GM21526 (cell line): ENCODE measurements around the gene KIF26B.

Source experiments
- ATAC-seq: cut with Tn5 transposase; IDR thresholded peaks from one replicate; pipeline ENCODE4 v1.9.1; 2021; ENCODE audit warnings: moderate library complexity; ENCODE audit not compliant: unreplicated experiment, low FRiP score

The KIF26B gene

DNA sequence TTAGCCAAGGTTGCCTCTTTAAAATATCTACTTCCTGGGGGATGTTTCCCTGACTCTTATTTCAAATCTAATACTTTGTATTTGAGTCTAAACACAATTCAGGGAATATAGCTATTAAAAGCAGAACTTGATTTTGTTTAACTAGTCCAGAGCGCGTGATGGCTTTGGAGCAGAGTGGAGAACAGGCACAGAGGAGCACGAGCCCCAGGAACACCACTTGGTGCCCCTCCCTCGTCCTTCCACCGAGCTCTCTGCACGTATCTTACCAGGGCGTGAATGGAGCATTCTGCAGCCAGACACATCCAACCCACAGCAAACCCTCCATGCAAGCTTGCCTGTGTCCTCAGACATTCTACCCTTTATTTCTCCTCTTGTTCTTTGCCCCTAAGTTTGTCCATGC is 14.1 kb downstream of the KIF26B start:
- ATAC-seq, result no peak

DNA sequence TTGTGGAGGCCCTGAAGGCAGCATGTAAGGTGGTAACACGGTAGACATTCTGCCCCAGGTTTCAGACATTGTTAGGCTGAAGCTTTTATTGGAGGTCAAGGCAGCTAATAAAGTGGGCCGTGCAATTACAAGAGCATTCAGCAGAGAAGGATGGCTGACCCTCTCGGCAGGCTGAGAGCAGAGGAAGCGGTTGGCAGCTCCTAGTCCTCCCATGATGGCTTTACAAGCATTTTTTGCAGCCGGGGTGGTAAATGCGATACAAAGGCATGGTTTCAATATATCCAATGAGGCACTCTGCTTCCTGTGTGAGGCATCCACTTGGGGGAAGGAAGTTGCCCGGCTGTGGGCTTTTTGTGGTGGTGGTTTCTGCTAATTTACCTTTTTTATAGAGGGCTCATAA is 14.6 kb downstream of the KIF26B start:
- no peak for ATAC-seq

DNA sequence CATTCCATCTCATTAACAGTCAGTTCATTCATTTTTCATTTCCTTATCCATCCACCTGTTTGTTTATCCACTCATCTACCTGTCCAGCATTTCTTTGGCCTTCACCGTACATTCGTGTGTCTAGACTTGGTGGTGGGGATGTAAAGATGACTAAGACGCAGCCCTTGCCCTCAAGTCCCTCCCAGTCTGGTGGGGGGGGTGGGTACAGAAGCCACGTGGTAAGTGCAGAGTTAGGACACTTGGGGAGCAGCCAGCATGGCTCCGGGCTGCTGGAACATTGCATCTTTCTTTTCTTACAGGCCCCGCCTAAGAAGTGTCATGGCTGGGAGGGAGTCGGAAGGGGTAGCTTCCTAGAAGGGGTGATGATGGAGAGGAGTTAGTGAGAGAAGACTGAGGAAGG is 17.2 kb downstream of the KIF26B start:
- no peak for ATAC-seq

DNA sequence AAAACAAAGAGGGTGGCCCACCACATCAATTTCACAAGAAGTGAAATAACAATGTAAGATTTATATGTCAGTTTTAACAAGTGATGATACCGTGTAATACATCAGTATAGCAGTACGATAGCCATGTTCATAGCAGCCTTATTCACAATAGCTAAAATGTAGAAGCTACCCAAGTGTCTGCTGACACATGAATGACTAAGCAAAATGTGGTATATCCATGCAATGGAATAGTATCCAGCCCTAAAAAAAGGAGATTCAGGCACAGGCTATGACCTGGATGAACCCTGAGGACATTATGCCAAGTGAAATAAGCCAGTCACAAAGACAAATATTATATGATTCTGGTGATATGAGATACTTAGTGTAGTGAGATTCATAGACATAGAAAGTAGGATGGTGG is 18.0 kb downstream of the KIF26B start:
- no peak for ATAC-seq

DNA sequence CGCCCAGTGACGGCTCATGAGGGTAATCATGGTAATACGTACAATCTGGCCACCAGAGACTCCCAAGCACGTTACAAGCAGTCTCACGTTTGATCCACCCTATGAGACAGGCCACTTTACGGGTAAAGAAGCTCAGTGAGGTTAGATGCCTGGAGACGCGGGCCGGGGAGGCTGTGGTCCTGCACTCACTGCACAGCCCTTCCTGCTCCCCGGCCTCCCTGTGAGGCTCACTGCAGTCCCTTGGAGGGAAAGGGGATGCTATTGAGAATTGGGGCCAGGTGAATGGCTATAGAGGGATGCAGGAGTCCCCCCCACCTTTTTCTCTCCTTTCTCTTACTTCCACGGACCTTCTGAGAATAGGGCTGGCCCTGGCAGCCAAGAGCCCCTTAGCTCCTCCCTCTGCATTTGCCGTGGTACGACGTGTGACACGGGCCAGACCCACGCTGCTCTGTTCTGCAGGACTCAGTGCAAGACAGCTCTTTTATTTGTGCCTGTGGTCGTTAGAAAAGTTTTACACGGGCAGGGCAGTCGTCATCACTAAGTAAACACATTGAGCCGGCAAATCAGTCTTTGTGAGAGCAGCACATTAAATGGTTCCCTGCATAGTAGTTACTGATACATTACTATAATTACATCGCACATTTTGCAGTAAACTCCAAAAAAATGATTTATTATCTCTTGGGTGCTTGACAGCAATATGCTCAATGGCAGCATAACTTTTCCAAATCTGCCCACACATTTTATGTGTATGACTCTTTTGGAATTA is 18.8 kb downstream of the KIF26B start:
- no peak for ATAC-seq

DNA sequence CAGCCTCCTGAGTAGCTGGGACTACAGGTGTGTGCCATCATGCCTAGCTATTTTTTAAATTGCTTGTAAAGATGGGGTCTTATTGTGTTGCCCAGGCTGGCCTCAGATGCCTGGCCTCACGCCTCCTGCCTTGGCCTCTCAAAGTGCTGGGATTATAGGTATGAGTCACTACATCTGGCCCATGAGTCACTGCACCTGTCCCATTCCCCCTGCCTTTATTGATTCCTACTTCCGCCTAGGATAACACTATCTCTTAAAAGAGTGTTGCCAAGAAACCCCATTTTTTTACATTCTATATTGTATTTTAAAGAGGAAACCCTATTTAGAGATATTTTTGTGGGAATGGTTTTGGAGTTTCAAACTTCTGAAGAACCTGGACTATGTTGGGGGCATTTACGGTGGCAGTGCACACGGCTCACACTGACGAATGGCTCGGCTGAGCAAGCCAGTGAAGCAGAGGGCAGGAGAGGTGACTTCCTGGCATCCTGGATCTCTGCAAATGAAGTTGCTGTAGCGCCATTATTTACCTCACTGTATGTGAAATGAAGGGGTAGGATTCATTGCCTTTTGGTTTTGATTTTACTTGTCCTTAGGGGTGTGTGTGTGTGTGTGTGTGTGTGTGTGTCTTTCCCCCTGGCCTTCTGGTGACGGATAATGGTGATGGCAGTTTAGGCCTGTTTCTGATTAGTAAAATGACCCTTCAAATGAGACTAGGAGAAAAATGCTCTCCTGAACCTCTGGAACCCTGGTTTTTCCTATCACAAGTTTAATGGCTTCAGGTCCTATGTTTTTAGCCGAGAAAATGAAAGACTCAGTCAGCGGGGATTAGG is 22.5 kb downstream of the KIF26B start:
- no peak for ATAC-seq

DNA sequence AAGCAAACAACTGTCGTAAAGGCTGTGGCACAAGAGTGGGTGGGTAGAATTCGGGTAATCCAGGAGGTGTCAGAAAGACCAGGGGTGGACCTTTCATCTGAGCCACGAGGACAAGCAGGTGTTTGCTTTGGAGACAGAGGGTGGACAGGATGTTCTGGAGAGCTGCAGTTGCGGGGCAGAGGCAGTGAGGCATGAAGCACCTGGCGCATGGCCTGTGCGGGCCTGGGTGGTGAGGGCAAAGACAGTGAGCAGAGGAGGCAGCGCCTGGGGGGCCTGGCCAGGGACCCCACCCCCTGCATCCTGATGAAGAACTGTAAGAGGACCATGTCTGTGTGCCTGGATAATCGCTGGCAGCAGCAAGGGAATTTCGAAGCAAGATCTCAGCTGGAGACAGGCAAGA is 24.9 kb downstream of the KIF26B start:
- ATAC-seq, result no peak

DNA sequence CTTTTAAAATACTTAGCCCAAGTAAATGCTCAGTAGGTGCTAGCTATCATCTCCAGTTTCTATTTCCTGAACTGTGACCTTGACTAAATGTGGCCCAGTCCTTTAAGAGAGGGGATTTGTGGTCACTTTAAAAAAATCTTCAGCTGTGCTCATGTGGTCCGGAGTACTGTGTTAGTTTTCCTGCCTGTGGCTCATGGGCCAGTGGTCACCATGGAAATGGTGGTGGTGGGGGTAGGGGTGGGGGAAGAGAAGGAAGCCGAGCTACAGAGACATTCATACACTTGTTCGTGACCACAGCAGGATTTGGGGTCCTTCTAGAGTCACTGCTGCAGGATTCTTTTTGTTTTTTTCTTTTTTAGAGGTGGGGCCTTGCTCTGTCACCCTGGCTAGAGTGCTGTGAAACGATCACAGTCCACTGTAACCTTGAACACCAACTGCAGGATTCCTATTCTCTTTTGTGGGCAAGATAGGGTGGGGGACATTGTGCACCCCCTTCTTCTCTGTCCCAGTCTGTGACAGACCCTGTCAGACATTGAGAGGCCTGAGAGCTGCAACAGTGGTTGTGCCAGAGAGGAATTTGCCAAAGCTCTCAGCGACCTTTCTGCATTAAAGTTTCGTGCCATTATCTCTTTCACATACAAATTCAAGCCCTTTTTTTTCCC is 25.8 kb downstream of the KIF26B start:
- ATAC-seq, result no peak

DNA sequence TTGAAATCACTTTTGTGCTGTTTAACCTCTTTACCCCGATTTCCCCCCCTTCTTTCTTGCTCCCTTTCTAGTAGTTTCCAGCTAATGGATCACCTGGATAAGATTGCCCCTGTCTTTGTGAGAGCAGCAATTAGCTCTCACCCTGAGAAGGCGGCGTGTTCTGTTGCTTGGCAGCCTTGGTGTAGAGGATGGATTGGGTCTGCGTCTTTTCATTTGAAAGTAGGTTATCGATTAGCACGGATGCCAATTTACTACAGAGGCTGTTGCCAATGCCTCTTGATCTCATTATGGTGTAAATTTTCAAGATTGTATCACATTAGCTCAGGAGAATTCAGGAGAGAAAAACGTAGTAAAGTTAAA is 26.4 kb downstream of the KIF26B start:
- ATAC-seq, result no peak

DNA sequence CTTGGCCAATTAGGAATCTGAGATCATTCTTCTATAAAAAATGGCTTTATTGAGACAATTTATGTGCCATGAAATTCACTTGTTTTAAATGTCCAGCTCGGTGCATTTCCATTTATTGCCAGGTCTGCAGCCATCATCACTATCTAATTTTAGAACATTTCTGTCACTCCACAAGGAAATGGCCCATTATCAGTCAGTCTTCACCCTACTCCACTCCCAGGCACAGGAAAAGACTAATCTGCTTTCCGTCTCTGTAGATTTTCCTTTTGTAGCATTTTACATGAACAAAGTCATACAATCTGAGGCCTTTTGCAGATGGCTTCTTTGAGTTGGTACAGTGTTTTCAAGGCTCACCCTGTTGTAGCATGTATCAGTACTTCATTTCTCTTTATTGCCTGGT is 27.2 kb downstream of the KIF26B start:
- ATAC-seq, result no peak

DNA sequence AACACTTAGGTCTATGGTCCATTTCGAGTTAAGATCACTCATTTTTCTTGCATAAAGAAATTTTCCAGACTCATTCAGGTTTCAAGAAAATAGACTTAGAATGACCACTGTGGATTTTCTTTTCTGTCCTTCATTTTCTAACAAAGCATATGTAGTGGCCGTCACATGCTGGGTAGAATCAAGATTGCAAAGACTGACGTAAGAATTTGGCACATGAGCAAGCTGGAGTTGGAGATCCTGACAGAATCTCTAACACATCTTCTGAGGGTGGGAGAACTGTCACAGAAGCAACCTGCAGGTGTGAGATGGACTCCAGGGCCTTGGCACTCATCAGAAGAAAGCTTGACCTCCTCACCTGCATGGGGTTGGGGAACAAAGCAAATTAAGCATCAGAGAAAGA is 28.6 kb downstream of the KIF26B start:
- no peak for ATAC-seq

DNA sequence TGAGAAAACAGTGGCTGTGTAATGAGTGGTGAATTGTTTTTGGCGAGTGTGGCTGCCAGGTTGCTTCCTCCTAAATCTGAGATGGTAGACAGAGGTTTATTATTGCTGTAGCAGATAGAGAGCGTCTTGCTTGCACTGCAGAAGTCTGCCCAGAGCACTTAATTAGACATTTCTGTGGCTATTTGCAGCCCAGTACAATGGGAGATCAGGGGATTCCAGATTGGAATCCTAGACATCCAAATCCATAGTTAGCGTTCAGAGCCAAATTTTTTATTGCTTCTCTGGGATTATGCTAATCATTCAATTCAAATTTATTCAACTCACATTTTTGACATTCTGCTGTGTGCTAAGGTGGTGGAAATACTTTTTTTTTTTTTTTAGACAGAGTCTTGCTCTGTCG is 30.0 kb downstream of the KIF26B start:
- no peak for ATAC-seq

DNA sequence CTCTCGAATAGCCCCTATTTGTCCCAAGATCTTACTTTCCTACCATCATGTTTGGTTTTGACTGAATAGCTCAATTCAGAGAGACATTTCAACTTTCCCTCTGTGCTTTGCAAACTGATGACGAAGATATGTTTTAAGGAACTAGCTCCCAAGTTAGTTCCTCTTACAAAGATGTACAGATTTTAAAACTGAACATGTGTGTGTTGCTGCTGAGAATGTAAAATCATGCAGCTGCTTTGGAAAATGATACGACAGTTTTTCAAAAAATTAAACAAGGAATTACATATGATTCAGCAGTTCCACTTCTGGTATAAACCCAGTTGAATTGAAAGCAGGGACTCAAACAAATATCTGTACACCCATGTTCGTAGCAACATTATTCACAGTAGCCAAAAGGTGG is 33.6 kb downstream of the KIF26B start:
- no peak for ATAC-seq

DNA sequence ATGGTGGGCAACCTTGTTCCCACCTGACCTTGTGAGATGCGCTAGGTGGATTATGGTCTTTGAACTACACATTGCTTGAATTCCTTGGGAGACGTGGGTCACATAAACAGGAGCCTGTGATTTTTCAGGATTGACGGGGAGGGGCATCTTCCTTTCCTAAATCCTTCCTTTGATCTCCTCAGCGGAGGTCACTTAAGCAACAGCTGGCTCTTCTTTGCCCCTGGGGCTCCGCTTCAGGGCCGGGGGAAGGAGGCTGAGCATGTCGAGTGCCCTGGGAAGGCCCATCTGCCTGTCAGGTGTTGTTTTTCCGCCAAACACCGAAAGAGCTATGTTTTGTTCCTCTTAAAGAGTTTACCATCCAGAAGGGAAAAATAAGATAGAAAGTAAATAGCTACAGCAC is 40.6 kb downstream of the KIF26B start:
- ATAC-seq, result no peak

DNA sequence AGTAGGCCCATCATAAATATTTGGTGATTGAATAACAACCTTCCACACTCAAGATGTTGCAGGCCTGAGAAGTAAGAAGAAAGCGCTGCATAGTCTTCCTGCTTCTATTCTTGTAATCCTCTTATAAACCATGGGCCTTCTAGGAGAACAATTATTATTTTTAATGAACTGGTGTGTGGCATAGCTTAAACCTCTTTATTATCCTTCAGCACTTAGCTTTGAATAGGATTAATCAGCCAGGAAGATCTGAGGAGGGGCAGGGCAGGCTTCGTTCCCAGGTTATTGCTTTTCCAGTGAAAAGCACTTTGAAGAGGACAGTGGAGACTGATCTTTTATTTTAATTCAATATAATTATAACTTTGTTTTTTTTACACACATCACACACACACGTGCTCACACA is 42.3 kb downstream of the KIF26B start:
- ATAC-seq, result no peak

DNA sequence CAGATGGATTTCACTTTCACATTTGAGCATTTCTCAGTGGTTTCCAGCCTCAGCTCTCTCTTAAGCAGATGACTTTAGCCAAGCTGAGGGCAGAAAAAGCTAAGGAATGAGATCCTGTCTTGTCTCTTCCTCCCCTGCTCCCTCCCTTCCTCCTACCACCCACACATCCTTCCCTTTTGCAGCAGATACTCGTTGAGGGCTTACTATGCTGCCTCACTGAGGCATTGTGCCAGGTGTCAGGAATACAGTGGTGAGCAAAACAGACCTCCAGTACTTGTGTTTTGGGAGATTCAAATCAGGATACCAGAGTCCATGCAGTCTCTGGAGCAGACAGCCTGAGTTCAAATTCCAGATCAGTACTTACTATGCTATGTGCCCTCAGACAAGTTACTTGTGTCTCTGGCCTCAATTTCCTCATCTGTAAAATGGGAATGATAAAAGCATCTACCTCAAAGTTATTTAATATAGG is 43.2 kb downstream of the KIF26B start:
- ATAC-seq, result no peak

DNA sequence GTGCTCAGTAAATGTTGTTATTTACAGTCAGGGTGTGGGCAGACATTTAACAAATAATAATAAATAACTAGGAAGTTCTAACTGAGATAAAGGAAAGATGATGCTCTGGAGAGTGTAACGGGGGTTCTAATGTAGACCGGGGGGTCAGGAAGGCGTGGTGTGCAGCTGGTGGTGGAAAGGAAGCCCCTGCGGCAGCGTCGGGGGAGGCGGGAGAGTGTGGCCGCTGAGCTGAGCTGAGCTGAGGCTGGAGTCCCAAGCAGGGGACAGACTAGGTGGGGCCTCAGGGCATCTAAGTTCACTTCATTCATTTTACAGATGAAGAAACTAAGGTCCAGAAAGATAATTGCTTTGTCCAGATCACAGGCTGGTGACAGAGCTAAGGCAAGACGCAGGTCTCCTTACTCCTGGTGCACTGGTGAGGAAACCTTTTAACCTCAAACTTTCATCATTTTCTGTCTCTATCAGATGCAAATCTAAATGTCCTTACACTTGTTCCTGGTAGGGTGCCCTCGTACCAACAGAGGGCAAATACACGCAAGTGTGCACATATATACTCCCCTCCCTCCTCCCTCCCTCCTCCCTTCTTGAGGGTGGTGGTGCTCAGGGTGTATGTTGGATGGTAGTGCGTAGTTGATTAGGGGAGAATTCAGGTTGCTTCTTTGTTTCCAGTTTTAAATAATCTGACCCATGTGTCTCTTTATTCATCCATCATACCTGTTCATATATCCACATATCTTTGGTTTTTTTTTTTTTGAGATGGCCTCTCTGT is 44.1 kb downstream of the KIF26B start:
- ATAC-seq, result no peak

DNA sequence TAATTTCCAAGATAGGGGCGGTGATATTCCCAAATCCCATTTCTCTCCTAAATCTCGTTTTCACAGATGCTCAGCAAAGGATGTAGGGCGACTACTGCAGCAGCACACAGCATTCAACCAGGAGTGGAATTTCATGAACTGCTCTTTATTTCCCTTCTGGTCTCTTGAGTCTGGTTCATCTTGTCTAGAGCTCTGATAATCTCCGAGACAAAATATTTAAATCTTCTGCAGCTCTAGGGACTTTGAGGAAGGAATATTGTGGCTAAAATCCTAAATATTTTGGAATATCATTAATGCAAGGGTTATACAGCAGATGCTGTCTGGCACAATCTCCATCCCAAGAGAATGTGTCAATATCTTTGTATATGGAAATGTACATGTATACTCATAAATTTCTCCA is 45.4 kb downstream of the KIF26B start:
- no peak for ATAC-seq

DNA sequence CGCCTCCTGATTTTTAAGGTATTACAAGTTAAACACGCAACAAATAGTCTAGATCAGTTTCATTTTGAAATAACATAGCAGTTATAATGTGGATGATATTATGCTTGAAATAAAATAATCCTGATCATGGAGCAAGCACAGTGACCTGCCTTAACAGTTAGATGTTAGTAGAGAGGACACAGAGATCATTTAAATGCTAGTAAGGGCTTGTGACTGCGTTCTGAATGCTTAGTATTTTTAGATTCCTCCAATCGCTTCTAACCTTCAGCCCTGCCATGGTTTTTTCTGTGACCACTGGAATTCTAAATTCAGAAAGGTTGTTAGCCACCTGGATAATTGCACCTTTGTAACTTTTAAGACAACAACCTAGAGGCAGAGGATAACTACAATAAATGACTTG is 46.4 kb downstream of the KIF26B start:
- ATAC-seq, result no peak

DNA sequence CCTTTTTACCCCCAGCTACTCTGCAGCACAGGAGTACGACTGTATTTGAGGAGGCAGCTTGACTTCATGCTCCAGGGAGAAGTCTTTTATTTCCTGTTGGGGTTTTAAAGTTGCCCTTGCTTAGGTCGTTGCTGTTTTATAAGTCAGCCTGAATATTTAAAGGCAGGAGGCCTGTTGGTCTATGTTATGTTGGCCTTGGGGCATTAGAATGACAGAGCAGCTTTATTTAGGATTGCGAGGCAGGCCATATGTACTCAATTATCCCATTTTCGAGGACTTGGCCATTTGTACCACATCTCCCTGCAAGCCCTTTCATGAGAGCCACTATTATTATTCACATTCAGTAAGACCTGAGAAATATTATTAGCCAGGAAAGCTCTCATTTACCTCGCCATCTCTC is 47.0 kb downstream of the KIF26B start:
- no peak for ATAC-seq

DNA sequence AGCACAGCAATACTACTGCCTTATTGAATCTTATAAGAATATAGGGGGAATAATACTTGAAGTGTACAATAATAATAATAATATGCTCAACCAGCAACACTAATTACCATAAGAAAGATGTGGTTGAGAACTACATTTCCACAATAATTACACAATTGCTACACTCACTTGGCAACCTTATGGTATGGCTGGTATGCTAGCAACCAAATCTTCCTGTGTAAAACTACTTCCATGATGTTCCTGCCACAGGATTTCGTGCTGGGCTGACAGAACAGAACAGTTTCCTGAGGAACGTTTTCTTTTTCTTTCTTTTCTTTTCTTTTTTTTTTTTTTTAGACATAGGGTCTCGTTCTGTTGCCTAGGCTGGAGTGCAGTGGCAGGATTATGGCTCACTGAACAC is 50.6 kb downstream of the KIF26B start:
- no peak for ATAC-seq
